Body of pancreas (tissue), 4 donors: ENCODE measurements around the gene EPHB2. TPM values are rescaled to one million over a fixed set of nuclear protein-coding genes. Genes with fewer than 3 reads are reported as not detected.

Experiments used
- ATAC-seq: fragments of 150-250 bp; one replicate; pipeline ENCODE4 v1.9.1; 2016
- DNase-seq, 4 donors: peaks; one replicate each; pipeline ENCODE4 v3.0.0-alpha.2; 2019
- H3K27ac ChIP-seq, 4 donors: fragments of 200-600 bp; sonication (generic); 1 replicate in 3 of 4; 2 replicates in 1 of 4; pipeline versions ENCODE4 v1.5.1 to v1.6.1; 2016 to 2019; ENCODE audit warnings: mild to moderate bottlenecking in 1 of 4, mixed read lengths in 1 of 4, moderate library complexity in 1 of 4
- H3K27me3 ChIP-seq, 2 donors: fragments of 200-600 bp; sonication (generic); one replicate each; pipeline ENCODE4 v1.6.0; 2016; ENCODE audit warnings: mild to moderate bottlenecking in 1 of 2
- H3K36me3 ChIP-seq, 2 donors: fragments of 200-600 bp; sonication (generic); replicated peaks in 1 of 2; 2 replicates each; pipeline ENCODE4 v1.5.1; 2016; ENCODE audit warnings: low read depth in 2 of 2; ENCODE audit not compliant: insufficient read depth in 1 of 2
- H3K4me1 ChIP-seq: fragments of 200-600 bp; sonication (generic); one replicate; pipeline ENCODE4 v1.6.0; 2016
- H3K4me3 ChIP-seq, 2 donors: fragments of 200-600 bp; sonication (generic); 1 replicate in 1 of 2; 2 replicates in 1 of 2; pipeline ENCODE4 v1.5.1; 2016 to 2019
- H3K9me3 ChIP-seq, 3 donors: fragments of 200-600 bp; sonication (generic); 1 replicate in 2 of 3; 2 replicates in 1 of 3; pipeline ENCODE4 v1.5.1; 2016
- CTCF ChIP-seq, 7 experiments: fragments of 450-650 bp in 4 of 7; fragments of 200-600 bp in 3 of 7; sonication (generic) in 3 of 7; IDR thresholded peaks; one replicate each; pipeline ENCODE4 v1.5.1; 2016 to 2019; ENCODE audit warnings: antibody characterized with exemption in 7 of 7
- POLR2A ChIP-seq, 3 donors: fragments of 450-650 bp; IDR thresholded peaks; one replicate each; pipeline ENCODE4 v1.6.1; 2016; ENCODE audit warnings: antibody characterized with exemption in 3 of 3, mild to moderate bottlenecking in 2 of 3
- WGBS, 2 donors: methylation state at CpG; one replicate each; pipeline ENCODE4 v1.1.5; 2017; 5-methylcytosine and 5-hydroxymethylcytosine counted together
- intact Hi-C: fragments of 100-400 bp; cut with DNase I; formaldehyde crosslinking; loops from one replicate; pipeline ENCODE4 v1.15.1; 2023
- total RNA-seq, 2 donors: library from RNA; depleted of rRNA; stranded (reverse); fragments of >200 nt; gene quantifications; one replicate each; pipeline ENCODE4 v1.1.0, GENCODE V29; 2016

The EPHB2 gene
- total RNA-seq, 2 donors from 2014 or later: 2.9 to 7.9 TPM

DNA sequence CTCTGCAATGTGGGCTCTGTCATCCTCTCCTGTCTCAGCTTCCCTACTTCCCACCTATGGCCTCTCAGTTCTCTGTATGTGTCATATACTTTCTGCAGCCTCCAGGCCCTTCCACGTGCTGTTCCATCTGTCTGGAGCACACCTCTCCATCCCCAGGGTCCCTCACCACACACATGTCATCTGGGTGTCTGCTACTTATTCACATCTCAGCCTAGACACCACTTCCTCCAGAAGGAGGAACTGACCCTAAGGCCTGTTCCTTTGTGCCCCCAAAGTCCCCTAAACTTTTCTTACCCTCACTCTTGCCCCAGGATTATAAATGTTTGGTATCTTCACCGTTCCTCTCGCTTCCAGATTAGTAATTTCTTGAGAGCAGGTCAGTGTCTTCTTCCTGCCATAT lies 251.9 kb downstream of the EPHB2 start:
- Histone ChIP-seq H3K27me3 (no peaks in the 10 kb centered on the region), H3K4me1 (no peaks in the 10 kb centered on the region), H3K27ac (no peak overlapping the region), H3K9me3 (no peaks in the 10 kb centered on the region), H3K4me3 (no peak overlapping the region), H3K36me3 (no peaks in the 10 kb centered on the region)
- intact Hi-C loops: loop anchor here (10.0 kb wide), 1 partner anchor 258 kb away; no protein-coding TSS in a partner anchor
- 38 to 50% methylated on average over 3 of the region's 3 CpGs for whole genome bisulfite sequencing, 2 donors
- DNase-seq: no peak
- no peak for ATAC-seq
- no peak for TF ChIP-seq CTCF (IDR thresholded peaks at IDR 0.05)
- TF ChIP-seq POLR2A (IDR thresholded peaks at IDR 0.05): no peak

DNA sequence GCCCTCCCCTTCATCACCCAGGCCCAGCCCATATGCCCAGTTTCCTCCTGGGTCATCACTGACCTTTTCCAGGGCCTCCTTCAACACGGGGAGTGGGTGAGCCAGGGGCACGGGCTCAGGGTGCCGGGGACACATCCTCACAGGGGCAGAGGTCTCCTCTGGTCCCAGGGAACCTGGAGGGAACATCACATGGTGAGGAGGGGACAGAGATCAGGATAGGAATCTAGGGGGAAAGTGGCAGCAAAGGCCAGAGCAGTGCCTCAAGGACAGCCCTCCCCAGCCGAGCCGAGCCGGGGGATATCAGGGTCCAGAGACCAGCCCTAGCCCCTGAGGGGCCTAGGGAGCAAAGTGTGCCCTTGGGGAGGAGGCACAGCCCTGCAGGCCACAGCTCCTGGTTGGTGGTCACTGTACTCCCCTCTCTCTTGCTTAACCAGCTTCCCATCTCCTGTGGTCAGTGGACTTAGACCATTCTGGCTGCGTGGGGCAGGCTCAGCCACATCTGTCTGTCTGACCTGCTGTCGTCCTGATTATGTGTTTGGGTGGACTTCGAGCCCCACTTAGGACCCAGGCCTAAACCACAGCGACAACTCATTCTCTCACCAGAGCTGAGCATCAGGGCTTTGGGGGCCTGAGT lies 252.5 kb downstream of the EPHB2 start:
- Histone ChIP-seq H3K27ac (no peak overlapping the region), H3K36me3 (no peaks in the 10 kb centered on the region), H3K4me3 (no peak overlapping the region), H3K27me3 (no peaks in the 10 kb centered on the region), H3K9me3 (no peaks in the 10 kb centered on the region), H3K4me1 (no peaks in the 10 kb centered on the region)
- intact Hi-C loops: loop anchor here (10.0 kb wide), 1 partner anchor 258 kb away; no protein-coding TSS in a partner anchor
- DNase-seq: no peak
- 77 to 88% methylated on average over 4 to 10 of the region's 10 CpGs for WGBS, 2 donors
- no peak for ATAC-seq
- no peak for TF ChIP-seq CTCF (IDR thresholded peaks at IDR 0.05)
- no peak for TF ChIP-seq POLR2A (IDR thresholded peaks at IDR 0.05)

GRCh38 chr1:22966309-22966708 lies 255.7 kb downstream of the EPHB2 start:
- no peaks in the 10 kb centered on the region for H3K36me3 ChIP-seq
- intact Hi-C loops: loop anchor here (10.0 kb wide), 1 partner anchor 262 kb away; no protein-coding TSS in a partner anchor
- H3K9me3 ChIP-seq: no peaks in the 10 kb centered on the region
- no peak for TF ChIP-seq POLR2A (IDR thresholded peaks at IDR 0.05)
- TF ChIP-seq CTCF (IDR thresholded peaks at IDR 0.05): no peak
- no peaks in the 10 kb centered on the region for H3K27me3 ChIP-seq
- peaks cover 6% of the 10 kb centered on the region for H3K4me1 ChIP-seq
- no peak overlapping the region for H3K27ac ChIP-seq
- H3K4me3 ChIP-seq: no peak overlapping the region
- DNase-seq: no peak
- WGBS, 2 donors: 82 to 84% methylated on average over 5 of the region's 5 CpGs
- ATAC-seq: no peak

DNA sequence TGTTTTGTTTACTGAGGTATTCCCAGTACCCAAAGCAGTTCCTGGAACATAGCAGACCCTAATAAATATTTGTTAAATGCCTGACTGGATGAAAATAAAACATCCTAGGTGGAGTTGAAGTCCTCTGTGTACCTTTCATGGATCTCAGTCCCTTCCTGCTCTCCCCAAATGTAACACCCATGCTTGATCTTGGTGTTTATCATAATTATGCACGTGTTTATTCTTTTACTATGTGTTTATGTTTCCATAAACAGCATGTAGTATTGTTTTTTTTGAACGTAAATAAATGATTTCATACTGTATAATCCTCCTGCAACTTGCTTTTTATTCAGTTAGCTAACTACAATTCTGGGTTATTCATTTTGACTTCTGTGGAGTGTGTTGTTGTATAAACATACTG lies 257.2 kb downstream of the EPHB2 start:
- ATAC-seq: no peak
- WGBS, 2 donors: 39 to 67% methylated on average over 2 of the region's 2 CpGs
- no peaks in the 10 kb centered on the region for H3K27me3 ChIP-seq
- intact Hi-C loops: loop anchor here (10.0 kb wide), 1 partner anchor 263 kb away; no protein-coding TSS in a partner anchor
- no peaks in the 10 kb centered on the region for H3K36me3 ChIP-seq
- no peak for DNase-seq
- no peak for TF ChIP-seq CTCF (IDR thresholded peaks at IDR 0.05)
- TF ChIP-seq POLR2A (IDR thresholded peaks at IDR 0.05): no peak
- no peaks in the 10 kb centered on the region for H3K9me3 ChIP-seq
- no peak overlapping the region for H3K4me3 ChIP-seq
- peaks cover 6% of the 10 kb centered on the region for H3K4me1 ChIP-seq
- H3K27ac ChIP-seq: no peak overlapping the region

DNA sequence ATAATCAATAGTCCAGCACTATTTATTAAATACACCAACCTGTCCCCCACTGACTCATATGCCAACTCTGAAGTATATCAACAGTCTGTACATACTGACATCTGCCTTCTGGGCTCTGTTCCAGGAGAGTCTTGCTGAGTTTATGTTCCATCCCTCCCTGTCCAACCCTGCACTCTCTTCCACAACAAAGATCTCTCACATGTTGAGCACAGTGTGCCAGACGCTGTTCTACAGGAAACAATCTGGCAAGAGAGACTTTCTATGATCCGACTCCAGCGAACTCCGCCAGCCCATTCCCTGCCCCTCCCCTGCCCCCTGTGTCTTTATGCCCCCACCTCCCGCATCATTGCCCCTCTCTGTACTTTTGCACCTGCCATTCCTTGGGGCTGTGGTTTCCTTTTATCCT lies 258.7 kb downstream of the EPHB2 start:
- no peaks in the 10 kb centered on the region for H3K27me3 ChIP-seq
- no peak for TF ChIP-seq CTCF (IDR thresholded peaks at IDR 0.05)
- no peak for TF ChIP-seq POLR2A (IDR thresholded peaks at IDR 0.05)
- H3K4me3 ChIP-seq: no peak overlapping the region
- peak; percentile 67 for ATAC-seq
- WGBS, 2 donors: 1 to 3% methylated on average over 5 of the region's 5 CpGs
- H3K4me1 ChIP-seq: peaks cover 6% of the 10 kb centered on the region
- no peaks in the 10 kb centered on the region for H3K9me3 ChIP-seq
- DNase-seq: peak; percentile 36 to 74 (median 69)
- no peaks in the 10 kb centered on the region for H3K36me3 ChIP-seq
- H3K27ac ChIP-seq: no peak overlapping the region
- intact Hi-C loops: loop anchor here (10.0 kb wide), 1 partner anchor 265 kb away; no protein-coding TSS in a partner anchor
